HG02870 (cell line): ENCODE results near the gene PSD.

Experiments used
- ATAC-seq: cut with Tn5 transposase; IDR thresholded peaks from one replicate; pipeline ENCODE4 v1.9.1; 2021; ENCODE audit warnings: mild to moderate bottlenecking, moderate library complexity; ENCODE audit not compliant: unreplicated experiment

PSD gene

DNA sequence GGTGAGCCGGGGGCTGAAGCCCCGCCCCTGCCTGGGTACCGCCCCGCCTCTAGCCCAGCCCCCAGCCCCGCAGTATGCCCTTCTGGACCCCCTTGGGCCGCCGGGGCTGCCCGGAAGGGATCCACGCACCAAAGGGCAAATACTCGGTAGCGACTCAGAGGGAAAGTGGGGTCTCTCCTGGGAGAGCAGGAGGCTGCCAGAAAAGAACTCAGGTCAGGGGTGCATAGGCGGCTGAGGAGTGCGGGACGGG, 2.8 kb upstream of the PSD start:
- no peak for ATAC-seq

DNA sequence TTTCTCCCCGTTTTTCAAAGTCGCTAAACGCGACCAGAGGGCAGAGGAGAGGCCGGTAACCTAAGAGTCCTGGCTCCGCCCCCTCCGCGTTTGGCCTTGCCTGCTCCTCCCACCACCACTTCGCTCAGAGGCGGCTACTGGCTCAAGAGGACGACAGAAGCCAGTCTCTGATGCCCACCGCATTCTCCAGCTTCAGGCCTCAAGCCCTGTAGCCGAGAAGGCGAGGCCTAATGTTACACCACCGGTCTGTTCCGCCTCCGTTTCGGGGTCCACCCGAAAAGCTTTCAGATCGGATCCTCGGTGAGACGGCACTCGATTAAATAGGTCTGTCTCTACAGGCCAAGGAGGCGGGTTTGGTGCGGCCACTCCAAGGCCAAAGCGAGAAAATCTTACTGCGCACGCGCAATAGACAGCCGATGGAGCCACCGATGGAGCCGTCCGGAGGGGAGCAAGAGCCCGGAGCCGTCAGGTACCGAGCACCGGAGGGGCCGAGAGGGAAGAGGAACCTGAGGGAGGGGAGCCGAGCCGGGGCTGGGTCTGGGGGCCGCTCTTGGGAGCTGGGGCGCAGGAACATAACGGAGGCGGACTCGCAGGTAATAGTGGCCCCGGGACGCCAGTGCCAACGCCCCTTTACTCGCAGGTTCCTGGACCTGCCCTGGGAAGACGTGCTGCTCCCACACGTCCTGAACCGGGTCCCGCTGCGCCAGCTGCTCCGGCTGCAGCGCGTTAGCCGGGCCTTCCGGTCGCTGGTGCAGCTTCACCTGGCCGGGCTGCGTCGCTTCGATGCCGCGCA, 2.3 kb upstream of the PSD start, which contains the start of gene FBXL15:
Gene FBXL15, plus strand, starts transcription at position 123 of the 793 bp plus-strand sequence. Its CDS starts 294 bp downstream, at position 417.
- ATAC-seq = peak; percentile 73

DNA sequence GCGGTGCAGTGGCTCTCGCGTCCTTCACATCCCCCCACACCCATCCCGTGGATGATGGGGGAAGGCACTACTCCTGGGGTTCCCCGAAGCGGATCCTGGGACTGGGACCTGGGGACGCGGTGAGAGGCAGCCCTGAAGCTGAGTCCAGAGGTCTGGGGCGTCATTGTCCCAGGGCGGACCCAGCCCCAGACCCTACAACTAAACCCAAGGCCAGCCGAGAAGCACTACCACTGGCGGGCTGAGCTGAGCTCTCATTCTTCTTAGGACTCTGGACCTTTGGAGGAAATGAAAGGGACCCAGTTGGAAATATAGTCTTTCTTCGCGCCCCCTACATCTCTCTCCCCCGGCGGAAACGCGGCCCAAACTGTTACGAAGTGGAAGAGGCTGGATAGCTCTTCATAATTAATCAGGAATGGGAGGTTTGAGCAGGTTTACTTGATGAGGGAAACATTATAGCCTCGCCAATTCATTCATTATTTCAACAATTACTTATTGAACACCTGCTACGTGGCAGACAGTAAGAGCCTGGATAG, 1.7 kb upstream of the PSD start:
- no peak for ATAC-seq

DNA sequence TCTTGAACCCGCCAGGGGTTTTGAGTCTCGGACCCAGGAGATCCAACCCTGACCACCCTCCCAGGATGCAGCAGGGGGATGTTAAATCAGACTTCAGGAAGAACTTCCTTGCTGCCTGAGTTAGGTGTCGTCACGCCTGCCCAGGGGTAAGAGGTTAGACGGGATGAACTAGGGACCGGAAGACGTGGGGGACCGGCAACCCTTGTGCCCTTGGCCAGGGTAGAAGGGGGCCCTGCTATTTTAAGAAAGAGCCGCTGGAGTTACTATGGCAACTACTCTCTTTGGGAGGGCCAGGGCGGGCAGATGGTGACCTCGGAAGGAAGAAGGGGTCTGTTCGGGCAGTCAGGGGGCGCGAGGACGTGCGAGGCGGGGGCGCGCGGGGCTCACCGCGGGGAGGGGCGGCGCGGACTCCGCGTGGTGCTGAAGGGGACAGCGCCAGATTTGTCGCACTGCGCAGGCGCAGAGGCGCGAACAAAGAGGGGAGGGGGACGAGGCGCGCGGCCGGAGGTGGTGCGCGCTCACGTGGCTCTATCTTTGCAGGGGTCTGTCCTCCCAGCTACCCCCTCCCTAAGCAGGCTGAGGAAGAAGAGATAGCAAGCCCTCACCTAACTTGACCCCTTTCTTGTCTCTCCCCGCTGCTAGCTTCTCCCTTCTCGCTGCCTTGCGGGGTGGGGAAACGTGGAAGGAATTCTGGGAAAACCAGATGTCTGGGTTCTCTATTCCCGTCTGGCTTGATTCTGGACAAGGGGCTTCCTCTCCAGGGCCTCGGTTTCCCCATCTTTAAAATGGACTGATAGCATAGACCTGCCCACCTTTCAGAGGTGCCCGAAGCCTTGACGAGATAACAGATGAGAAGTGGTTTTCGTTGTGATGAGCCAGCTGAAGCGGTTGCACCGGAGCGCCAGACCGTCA, 940 bp upstream of the PSD start:
- ATAC-seq = no peak

DNA sequence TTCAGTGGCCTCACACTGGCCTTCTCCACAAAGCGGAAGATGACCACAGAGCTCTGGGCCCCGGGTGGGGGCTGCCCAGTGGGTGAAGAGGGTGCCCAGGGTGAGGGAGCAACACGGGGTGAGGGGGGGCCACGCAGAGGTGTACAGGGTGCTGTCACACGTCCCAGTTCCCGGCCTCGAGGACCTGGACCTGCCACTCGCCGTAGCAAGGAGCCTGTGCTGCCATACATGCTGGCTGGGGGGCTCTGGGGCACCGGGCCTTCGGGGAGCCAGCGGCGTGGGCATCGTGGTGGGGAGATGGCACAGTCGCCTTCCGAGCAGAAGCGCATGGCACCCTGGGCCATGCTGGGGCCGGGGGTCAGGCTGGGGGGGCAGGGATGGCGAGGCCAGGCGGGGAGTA, 1.9 kb downstream of the PSD start:
- no peak for ATAC-seq

DNA sequence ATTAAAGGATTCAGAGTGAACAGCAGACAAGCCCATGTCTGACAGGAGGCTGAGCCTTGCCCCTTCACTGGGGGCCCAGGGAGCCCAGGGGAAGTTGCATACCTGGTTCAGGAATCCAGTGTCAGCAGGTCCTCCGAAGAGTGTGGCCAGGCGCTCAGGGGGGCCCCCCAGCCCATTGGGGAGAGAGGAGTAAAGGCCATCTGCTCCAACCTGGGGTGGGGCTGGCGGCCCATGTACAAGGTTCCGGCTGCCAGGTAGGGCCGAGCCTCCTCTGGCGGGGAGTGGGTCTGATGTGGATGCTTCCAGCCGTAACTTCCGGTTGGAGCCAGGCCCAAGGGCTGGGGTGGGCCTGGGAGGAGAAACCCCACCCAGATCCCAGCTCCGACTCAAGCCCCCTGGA, 2.3 kb downstream of the PSD start:
- no peak for ATAC-seq

DNA sequence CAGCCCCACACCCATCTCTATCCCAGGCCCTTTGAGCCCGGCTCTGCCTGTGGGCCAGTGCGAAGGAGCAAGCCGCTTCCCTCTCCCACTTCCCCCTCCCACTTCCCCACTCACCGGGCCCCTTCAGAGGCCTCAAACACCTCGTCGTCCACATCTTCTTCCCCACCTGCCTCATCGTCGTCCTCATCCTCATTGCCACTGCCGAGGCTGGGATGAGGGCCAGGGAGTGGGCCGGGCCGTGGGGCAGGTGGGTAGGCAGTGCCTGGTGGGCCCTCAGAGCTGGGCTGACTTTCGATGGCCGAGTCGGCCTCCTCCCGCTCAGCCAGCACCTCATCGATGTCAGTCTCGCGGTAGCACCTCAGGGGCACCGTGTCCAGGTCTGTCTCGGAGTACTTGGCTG, 3.8 kb downstream of the PSD start:
- ATAC-seq = no peak

DNA sequence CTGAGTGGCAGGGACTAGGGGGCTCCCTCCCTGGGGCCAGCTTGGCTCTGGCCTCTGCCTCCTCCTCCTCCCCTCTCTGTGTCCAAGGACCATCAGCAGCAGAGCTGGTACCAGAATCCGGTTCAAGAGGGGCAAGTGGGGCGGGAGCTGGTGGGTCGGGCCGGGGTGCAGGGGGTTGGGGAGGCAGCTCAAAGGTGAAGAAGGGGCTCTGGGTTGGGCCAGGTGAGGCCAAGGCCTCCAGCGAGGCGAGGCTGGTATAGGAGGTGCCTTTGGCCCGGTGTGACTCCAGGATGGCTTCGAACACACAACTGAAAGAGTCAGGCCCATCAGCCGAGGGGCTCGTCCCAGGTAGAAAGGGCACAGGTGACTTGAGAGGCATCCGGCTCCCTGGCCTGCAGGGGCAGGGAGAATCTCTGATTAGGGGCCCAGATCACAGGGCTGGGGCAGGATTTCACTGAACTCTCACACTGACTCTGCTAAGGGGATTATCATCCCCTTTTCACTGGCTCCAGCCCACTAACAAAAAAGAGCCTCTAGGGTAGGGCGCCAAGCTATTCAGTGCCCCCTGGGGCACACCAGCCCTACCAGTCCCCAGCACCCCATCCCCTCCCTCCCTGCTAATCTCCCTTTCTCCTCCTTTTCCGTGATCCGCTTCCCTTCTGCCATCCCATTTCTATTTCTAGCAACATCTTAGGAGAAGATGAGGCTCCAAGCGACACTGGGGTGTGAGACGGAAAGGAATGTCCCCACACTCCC, 4.6 kb downstream of the PSD start:
- no peak for ATAC-seq

DNA sequence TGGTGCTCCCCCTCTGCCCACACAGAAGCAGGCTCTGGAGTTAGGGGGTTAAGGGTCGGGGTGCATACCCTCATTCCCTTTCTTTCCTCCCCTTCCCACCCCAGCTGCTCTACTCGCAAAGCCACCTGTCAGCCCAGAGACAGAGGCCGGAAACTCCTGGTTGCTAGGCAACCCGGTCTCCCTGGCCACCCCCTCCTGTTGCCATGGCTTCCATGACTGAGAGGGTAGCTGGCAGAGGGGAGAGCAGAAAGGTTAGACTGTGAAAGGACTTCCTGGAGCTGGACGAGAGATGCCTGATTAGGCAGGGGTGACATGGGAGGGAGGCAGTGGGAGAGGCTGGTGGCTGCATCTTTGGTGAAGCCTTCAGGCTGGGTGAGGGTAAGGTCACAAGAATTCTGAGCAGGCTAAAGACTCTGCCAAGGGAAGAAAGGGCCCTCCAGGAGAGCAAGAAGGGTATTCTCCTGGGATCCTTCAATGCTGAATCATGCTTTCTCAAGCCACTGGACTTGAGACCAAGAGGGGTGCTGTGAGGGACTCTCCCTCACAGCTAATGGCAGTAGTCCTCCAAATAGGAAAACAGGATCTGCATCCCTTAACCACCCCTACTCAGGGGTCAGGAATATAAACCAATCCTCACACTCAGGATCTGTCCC, 5.4 kb downstream of the PSD start:
- ATAC-seq = no peak

DNA sequence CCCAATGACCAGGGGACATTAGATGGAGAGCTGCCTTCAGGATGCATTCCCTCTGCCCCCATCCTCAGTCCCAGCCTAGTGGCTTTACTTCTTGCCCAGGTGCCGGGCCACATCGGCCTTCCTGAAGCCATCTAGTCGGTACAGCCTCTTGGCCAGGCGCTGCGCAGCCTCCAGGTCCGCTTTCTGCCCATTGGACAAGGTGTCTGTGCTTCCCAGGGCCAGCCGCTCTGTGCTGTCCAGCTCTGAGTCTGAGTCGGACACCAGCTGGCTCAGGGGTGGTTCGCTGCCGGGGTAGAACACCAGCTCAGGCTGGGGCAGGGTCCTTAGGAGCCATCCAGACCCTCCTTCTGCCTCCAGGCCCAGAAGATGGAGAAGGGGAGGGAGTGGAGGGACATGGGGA, 6.3 kb downstream of the PSD start:
- ATAC-seq = no peak

DNA sequence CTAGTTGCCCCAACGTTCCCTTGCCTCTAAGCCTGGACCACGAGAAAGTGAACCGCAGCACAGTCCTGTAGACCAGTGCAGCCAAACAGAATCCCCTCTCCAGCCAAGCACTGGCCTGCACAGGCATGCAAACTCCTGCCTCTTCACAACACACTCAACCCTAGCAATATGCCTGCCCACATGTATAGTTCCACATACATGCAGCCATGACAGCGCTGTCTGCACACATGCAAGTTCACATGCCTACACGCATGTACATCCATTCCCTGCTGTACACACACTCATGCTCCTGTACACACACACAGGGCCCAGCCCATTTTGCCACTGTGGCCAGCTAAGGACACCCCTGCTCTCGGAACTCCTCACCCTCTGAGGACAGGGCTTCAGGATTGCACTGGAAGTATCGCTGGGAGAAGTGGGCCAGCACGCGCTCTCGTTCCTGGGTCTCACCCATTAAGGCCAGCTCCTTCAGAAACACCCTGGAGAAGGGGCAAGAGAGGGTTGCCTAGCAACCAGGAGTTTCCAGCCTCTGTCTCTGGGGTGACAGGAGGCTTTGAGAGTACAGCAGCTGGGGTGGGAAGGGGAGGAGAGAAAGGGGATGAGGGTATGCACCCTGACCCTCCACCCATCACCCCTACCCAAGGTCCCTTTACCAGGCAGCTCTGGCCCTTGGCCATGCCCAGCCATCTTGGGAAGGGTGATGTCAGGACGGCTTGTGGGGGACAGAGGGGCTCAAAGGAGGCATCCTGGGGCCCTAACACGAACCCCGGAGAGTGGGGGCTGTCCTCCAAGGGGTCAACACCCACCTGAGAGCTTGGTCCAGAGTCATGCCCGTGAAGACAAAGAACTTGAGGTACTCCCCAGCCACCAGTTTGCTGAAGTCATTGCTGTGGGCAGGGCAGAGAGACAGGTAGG, 7.0 kb downstream of the PSD start:
- ATAC-seq = no peak

DNA sequence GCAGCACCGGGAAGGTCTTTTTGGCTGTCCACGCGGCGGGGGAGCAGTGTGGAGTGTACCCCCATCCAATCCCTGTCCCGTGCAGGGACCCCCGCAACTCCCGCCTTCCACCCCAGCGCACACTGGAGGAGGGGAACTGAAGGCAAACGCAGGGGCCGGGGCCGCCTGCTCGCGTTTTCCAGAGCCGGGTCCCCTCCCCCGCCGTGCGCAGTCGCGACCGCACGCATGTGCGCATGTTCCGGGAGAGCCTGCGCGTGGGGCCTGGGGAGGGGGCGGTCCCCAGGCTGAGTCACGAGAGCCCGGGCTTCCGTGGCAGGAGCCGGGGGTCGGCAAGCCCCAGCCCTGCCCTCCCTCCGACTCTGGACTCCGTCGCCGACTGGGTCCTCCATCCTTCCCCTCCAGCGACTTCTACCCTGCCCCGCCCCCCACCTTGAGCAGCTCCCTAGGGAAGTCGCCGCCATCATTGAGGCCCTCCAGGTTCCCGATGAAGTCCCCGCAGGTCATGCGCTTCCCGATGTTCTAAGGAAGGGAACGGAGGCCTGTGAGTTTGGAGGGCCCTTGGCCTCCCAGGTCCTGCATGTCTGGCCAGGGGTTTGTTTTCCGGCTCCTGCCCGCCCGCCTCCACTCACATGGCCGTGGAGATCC, 8.0 kb downstream of the PSD start:
- no peak for ATAC-seq

DNA sequence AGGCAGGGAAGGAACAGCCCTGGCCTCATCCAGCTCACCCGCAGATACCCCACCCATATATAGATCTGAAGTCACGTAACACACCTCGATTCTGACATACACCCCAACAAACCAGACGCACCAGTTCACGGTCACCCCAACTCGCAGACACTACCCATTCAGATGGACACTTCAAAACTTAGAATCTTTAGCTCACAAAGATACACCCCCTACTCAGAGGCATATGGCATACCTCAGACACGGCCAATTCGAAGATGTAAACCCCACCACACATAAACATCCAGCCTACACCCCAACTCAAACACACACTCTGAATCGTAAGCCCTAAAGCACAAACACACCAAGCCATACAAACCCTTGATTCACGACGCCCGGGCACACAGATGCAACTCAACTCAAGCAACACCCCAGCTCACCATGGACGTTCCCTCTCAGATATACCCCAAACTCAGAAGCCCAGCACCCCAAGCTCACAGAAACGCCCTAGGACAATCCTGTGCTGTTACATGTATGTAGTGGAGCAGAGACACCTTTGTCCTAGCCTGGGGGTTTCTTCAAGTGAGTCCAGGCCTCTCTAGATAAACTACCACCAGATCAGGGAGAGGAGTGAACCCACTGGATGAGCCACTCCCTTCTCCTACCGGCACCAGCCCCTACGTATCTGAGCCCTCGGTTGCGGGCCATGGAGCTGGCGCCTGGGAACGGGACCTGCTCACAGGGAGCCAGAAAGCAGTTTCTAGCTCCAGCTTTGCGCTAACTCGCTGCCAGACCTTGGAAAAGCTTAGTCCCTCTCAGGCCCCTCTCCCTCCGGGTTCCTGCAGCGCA, 8.8 kb downstream of the PSD start:
- ATAC-seq = no peak

DNA sequence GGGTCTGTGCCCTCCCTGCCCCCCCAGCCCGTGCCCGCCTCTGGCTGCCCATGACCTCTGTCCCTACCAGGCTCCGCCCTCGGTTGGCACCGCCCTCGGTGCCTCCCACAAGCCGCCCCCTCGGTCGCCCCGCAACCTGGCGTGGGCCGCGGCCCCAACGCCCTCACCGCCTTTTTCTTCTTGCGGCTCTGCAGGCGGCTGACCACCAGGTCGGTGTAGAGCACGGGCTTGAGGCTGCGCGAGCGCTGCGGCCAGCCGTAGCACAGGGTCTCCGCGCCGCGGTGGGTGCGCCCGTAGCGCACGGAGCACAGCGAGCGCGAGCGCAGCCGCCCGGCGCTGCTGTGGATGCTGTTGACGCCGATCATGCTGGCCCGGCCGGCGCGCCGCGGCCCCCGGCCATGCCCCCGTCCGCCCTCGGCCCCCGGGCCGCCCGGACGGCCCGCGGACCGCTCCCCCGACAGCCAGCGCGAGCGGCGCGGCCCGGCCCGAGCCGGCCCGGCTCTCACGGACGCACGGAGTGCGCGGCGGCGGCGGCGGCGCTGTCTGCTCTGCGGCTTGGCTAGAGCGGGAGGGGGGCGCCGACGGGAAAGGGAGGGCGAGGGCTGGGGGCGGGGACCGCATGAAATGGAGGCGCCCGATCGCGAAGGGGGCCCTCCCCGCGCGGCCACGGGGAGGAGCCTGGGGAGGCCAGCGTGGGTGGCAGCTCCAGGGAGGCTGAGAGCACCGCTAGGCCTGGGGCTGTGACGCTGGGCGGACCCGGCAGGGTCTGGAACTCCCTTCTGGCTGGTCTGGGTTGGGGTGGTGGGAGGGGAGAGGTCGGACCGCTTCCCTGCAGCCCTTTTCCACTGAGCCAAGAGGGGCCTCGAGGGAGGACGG, 9.6 kb downstream of the PSD start:
- ATAC-seq = no peak

DNA sequence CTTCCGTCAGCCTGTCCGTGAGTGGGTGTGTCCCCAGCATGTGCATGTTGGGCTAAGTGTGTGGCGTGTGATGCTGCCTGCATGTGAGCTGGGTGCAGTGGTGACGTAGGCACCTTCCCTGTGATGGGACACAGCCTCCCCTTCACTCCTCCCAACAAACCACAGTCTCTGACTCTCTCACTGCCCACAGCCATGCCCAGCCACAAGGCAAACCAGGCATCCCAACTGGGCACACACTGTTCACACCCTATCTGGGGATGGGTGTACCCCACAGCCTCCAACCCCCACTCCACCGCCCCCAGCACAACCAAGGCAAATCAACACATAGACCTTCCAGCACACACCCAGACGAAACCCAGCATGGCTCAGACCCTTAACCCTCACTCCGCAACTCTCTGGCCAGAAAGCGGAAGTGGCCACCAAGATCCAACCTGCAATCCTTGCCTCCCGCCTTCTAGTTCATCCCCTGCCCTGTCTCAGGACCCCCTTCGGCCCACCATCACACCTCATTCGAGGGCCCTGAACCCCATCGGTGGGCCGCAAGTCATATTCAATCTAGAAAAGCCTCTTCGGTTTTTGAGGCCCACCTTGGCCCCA, 10.4 kb downstream of the PSD start:
- no peak for ATAC-seq

DNA sequence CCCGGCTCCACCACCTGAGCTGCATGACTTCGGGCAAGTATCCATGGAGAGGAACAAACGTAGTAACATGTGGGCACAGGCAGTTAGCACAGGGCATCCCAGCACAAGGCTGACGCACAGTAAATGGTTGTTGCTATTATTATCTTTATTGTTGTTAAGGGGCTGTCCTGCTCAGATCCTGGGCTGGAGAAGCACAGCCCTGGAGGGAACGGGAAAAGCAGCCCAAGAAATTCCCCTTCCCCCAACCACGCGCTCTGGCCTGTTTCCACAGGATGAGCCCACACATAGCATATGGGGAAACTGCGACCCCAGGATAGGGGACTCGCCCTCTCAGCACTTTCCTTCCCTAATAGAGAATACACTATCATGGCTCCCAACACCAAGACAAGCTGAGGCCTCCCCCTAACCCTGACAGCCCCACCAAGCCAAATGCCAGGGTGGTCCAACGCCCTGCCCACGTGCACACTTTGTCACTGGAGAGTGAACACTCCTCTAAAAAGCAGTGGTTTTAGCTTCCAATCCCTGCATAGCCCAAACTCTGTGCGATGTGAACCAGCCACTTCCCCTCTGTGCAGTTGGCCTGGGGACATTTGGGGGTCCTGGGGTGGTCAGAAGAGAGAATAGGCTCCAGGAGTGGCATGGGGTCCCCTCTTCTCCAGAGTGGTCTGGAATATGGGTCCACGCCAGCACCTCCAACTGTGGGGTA, 11.0 kb downstream of the PSD start:
- no peak for ATAC-seq
